Measurements from ENCODE around the gene NLK. TPM values are rescaled to one million over a fixed set of nuclear protein-coding genes. Genes with fewer than 3 reads are reported as not detected.
"Not testable (repeated sequence)": the region's sequence is repeated elsewhere in the genome, so short reads cannot be mapped to it uniquely, and the experiment has no call there.

The NLK gene
- polyA plus RNA-seq, 1 donor from 2014 or later: 3.4 TPM

DNA sequence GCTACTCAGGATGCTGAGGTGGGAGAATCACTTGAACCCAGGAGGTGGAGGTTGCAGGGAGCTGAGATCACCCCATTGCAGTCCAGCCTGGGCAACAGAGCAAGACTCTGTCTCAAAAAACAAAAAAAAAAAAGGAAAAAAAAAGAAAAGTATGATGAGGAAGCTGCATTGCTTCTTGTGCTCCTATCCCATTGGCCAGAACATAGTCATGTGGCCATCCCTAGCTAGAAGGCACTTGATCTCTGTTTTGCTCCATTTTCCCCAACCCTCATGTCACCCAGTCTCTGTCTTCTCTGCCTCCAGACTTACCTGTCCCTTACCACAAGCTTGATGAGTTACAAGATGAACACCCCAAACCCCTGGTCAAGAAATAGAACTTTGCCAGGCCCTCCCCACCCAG is 163.8 kb downstream of the NLK start:
- Mint-ChIP-seq H3K36me3 (peaks cover 2% of the 10 kb centered on the region), H3K27me3 (no peaks in the 10 kb centered on the region), H3K4me1 (no peaks in the 10 kb centered on the region), H3K4me3 (no peak overlapping the region), H3K9me3 (peaks cover 0 to 3% (median 2%) of the 10 kb centered on the region in 3 donors), H3K27ac (no peak overlapping the region)

DNA sequence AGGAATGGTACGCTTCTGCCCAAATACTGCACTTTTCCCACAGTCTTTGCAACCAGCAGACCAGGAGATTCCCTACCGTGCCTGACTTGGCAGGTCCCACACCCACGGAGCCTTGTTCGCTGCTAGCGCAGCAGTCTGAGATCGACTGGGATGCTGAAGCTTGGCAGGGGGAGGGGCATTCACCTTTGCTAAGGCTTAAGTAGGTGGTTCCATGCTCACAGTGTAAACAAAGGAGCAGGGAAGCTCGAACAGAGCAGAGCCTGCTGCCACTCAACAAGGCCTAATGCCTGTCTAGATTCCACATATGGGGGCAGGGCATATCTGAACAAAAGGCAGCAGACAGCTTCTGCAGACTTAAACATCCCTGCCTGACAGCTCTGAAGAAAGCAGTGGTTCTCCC is 169.3 kb downstream of the NLK start:
- Mint-ChIP-seq H3K4me1 (peaks cover 0 to 3% (median 2%) of the 10 kb centered on the region in 3 donors), H3K27me3 (no peaks in the 10 kb centered on the region), H3K36me3 (peaks cover 2% of the 10 kb centered on the region), H3K9me3 (peaks cover 2 to 5% (median 3%) of the 10 kb centered on the region in 3 donors), H3K27ac (no peak overlapping the region), H3K4me3 (no peak overlapping the region)

DNA sequence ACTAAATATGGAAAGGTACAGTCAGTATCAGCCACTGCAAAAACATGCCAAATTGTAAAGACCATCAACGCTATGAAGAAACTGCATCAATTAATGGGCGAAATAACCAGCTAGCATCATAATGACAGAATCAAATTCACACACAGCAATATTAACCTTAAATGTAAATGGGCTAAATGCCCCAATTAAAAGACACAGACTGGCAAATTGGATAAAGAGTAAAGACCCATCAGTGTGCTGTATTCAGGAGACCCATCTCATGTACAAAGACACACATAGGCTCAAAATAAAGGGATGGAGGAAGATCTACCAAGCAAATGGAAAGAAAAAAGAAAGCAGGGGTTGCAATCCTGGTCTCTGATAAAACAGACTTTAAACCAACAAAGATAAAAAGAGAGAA is 171.1 kb downstream of the NLK start:
- H3K9me3 Mint-ChIP-seq, H3K4me3 Mint-ChIP-seq, H3K27ac Mint-ChIP-seq, H3K4me1 Mint-ChIP-seq, H3K27me3 Mint-ChIP-seq, H3K36me3 Mint-ChIP-seq: not testable (repeated sequence)

DNA sequence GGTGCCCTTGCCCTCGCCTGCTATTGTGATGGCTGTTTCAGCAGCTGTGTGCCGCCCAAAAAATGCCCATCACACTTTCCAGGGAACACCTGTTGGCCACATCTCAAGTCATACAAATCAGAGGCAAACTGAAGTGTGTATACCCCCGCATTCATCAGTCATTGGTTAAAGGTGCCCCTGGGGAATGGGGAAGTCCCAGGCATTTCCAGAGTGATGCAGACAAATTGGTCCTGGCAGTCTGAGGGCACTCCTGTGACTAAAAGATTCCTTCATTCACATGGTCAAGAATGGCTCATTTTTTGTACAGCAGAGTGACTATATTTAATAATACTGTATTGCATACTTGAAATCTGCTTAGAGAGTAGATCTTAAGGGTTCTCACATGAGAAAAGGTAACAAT is 173.6 kb downstream of the NLK start:
- H3K27me3 Mint-ChIP-seq: no peaks in the 10 kb centered on the region
- H3K9me3 Mint-ChIP-seq: peaks cover 0 to 5% (median 0%) of the 10 kb centered on the region in 3 donors

DNA sequence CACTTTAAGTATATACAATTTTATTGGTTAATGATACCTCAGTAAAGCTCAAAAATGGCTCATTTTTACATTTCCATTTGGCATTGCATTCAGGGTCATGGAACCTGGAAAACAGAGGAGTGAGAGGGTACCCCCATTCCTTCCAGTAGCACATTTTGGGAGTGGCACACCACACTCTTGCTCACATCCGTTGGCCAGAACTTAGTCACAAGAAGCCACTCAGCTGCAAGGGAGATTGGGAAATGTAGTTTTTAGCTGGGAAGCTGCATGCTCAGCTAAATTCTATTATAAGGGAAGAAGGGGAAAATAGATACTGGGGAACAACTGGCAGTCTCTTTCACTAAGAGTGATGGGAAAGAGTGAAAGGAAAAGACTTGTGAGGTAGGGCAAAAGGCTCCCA is 174.1 kb downstream of the NLK start:
- peaks cover 0 to 3% (median 2%) of the 10 kb centered on the region in 3 donors for H3K4me1 Mint-ChIP-seq
- H3K27me3 Mint-ChIP-seq: no peaks in the 10 kb centered on the region
- peaks cover 0 to 5% (median 0%) of the 10 kb centered on the region in 3 donors for H3K9me3 Mint-ChIP-seq
- no peak overlapping the region for H3K27ac Mint-ChIP-seq
- H3K4me3 Mint-ChIP-seq: no peak overlapping the region
- no peaks in the 10 kb centered on the region for H3K36me3 Mint-ChIP-seq

More for the DNA sequence above, 173.6 kb downstream of the NLK start:
- Mint-ChIP-seq H3K4me1 (peaks cover 0 to 3% (median 2%) of the 10 kb centered on the region in 3 donors), H3K4me3 (no peak overlapping the region), H3K36me3 (no peaks in the 10 kb centered on the region), H3K27ac (no peak overlapping the region)

DNA sequence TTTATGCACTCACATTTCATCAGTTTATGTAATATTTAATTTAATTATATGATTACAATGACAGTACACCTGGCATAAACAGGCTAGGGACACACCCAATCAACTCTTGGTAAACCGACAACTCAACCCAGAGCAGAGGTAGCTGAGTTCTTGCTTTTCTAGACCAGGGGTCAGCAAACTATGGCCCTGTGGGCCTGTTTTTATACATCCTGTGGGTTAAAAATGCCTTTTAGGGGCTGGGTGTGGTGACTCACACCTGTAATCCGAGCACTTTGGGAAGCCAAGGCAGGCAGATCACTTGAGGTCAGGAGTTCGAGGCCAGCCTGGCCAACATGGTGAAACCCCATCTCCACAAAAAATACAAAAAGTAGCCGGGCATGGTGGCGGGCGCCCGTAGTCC is 177.3 kb downstream of the NLK start:
- no peaks in the 10 kb centered on the region for H3K36me3 Mint-ChIP-seq
- peaks cover 0 to 3% (median 2%) of the 10 kb centered on the region in 3 donors for H3K4me1 Mint-ChIP-seq
- H3K9me3 Mint-ChIP-seq: no peaks in the 10 kb centered on the region
- no peak overlapping the region for H3K27ac Mint-ChIP-seq
- H3K4me3 Mint-ChIP-seq: no peak overlapping the region
- H3K27me3 Mint-ChIP-seq: no peaks in the 10 kb centered on the region

DNA sequence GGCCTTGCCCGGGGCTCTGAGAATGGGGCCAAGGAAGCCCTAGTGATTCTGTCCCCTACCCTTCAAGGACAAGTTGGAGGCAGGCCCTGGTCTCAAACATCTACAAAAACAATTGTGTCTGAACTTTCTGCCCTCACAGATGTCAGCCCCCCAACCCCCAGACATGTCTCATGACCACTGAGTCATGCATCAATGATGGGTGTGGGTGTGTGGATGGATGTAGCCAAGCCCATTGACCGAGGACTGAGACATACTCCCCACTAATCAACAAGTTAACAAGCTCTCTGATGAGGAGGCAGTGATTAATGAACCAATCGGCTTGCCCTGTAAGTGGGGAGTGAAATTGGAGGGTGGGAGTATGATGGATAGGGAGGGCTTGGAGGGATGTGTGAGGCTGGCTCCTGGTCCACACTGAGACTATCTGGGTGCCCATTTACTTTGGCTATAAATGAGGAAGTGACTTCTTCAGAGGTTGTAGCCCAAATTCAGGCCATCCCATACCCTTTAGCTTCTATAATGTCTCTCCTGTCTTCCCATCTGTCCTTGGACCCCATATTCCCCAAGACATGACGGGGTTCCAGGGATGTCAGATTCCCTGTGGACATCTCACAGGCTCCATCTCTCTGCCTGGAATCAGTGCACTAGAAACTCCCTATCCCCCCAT is 179.4 kb downstream of the NLK start:
- Mint-ChIP-seq H3K27ac (no peak overlapping the region), H3K4me3 (no peak overlapping the region), H3K9me3 (no peaks in the 10 kb centered on the region), H3K27me3 (peaks cover 3% of the 10 kb centered on the region), H3K36me3 (no peaks in the 10 kb centered on the region), H3K4me1 (peaks cover 0 to 2% (median 0%) of the 10 kb centered on the region in 3 donors)

DNA sequence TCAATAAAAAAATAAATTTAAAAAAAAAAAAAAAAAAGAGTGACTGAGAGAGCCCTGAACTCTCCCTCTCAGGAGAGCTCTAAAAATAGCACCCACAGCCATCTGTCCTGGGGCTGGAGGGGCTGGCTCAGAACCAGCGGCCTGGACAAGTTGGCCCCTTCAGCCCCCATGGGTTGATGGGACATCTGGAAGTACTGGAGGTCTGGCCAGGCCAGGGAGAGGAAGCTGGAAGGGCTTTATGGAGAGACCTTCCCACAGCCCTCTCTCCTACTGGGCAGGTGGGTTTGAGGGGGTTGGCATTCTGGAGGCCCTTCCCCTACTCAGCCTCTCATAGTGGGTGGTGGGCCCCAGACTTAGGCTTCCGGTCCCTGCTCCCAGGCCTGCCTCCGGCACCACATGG is 182.8 kb downstream of the NLK start:
- Mint-ChIP-seq H3K36me3 (no peaks in the 10 kb centered on the region), H3K27me3 (peaks cover 22% of the 10 kb centered on the region), H3K9me3 (no peaks in the 10 kb centered on the region), H3K4me3 (no peak overlapping the region), H3K4me1 (peaks cover 4 to 9% (median 9%) of the 10 kb centered on the region in 3 donors), H3K27ac (no peak overlapping the region)

DNA sequence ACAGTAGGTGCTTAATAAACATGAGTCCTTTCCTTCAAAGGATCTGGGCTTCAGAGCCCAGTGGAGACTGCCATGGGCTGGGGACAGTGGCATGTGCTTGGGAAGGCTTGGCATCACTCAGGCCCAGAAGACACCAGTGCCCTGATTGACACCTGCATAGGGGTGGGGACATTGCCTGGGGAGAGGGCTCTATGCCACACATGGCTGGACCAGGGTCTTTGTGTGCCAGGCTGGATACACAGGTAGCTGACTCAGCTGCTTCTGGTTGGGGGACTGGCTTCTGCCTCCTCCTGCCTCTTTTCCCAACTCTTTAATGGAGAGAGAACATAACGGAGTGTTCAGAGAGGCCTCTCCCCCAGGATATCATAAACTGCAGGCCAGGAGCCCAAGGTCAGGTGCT is 183.4 kb downstream of the NLK start:
- Mint-ChIP-seq H3K36me3 (no peaks in the 10 kb centered on the region), H3K27ac (no peak overlapping the region), H3K27me3 (peaks cover 28% of the 10 kb centered on the region), H3K4me3 (peak overlapping the region in 1 of 4 donors; percentile 47), H3K4me1 (peaks cover 4 to 9% (median 9%) of the 10 kb centered on the region in 3 donors), H3K9me3 (no peaks in the 10 kb centered on the region)

DNA sequence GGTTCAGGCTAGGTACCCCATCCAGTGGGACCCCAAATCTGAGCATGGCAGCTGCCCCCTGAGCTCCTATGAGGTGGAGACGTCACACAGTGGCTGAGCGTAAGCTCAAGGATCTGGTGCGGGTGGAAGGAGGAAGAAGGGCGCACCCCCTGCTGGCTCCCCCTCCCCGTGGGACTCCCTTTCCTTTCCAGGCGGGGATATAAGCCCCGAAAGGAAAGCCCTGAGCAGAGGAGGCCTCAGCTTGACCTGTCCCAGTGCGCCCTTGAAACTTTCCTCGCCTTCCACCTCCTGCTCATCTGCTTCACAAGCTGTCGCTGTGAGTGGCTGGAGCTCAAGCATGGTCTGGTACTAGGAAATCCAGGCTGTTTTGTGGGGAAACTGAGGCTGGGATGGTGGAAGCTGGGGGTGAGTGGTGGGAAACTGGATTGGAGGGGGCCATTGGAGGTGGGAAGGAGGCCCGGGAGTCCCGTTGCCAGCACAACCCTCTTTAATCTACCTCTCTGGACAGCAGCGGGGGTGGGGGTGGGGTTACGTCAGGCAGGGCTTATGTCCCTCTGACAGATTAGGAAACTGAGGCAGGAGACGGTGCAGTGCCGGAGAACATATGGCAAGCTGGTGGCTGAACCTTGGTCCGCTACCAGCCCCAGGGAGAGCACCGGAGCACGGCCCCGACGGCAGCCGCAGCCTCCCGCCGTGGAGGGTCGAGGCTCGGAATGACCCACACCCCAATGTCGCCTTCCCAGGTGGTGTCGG is 184.3 kb downstream of the NLK start:
- Mint-ChIP-seq H3K4me3 (peak overlapping the region in 1 of 4 donors; percentile 3), H3K9me3 (no peaks in the 10 kb centered on the region), H3K27ac (no peak overlapping the region), H3K27me3 (peaks cover 30% of the 10 kb centered on the region), H3K36me3 (no peaks in the 10 kb centered on the region), H3K4me1 (peaks cover 4 to 9% (median 9%) of the 10 kb centered on the region in 3 donors)

DNA sequence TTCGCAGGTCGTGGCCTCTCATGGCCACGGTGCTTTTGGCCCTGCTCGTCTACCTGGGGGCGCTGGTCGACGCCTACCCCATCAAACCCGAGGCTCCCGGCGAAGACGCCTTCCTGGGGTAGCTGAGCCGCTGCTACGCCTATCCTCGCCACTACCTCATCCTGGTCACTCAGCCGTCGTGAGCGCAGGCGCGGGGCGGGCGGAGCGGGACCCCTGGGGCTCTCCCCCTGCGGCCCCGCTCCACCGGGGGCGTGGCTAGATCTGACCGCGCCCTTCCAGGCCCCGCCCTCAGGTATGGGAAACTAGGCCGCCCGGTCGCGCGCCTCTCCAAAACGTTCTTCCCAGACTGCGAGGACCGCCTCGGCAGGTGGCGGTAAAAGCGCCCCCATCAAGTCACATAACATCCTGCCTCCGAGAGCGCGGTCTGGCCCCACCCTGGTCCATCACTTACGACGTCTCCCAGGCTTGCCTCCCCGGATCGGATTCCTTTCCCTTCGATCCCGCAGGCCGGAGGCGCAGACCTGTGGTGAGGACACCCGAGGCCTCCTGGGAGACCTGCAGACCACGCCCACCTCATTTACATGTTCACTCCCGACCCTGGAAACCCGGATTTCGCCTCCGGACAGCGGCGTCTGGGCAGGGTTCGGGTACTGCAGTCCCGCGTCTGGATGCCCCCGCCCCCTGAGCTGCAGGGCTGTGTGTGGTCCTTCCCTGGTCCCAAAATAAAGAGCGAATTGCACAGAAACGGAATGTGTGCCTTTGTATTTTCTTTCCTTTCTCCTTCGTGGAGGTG is 185.0 kb downstream of the NLK start:
- peak overlapping the region in 1 of 3 donors; percentile 35 for H3K27ac Mint-ChIP-seq
- H3K9me3 Mint-ChIP-seq: no peaks in the 10 kb centered on the region
- H3K4me1 Mint-ChIP-seq: peaks cover 4 to 9% (median 9%) of the 10 kb centered on the region in 3 donors
- peak overlapping the region; percentile 26 to 87 (median 70) for H3K4me3 Mint-ChIP-seq
- no peaks in the 10 kb centered on the region for H3K36me3 Mint-ChIP-seq
- H3K27me3 Mint-ChIP-seq: peaks cover 33% of the 10 kb centered on the region

DNA sequence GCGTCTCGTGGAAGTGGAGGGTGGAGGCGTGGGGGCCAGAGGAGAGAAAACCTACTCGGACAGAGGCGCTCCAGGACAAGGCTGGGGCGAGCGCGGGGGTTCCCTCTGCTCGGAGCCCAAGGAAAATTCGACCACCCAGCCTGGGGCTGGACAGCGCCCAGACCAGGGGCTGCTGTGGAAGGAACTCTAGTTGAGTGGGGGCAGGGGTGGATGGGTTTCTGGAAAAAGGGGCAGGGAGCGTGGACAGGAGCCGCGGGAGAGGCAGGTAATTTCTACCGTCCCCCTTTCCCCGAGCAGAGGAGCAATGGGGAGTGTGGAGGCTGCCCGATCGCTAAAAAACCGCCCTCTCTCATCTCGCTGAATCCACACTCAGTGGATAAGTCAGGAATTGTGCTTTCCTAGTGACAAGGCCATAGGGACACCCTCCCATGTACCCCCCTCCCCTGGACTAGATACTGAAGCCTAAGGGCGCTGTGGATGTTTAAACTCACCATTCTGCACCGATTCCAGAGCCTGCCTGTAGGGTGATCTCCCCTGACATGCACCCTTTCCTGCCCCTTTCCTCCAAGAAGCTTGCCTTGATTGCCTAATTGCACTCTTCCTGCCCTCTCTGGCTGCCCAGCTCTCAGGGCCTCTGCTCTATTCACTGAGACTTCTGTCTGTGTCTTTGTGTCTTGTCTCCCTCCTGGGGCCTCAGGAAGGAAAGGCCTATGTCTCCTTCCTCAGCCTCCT is 185.8 kb downstream of the NLK start:
- Mint-ChIP-seq H3K4me1 (peaks cover 4 to 9% (median 9%) of the 10 kb centered on the region in 3 donors), H3K27me3 (peaks cover 33% of the 10 kb centered on the region), H3K4me3 (peak overlapping the region in 3 of 4 donors; percentile 26 to 87 (median 84)), H3K36me3 (no peaks in the 10 kb centered on the region), H3K9me3 (no peaks in the 10 kb centered on the region), H3K27ac (peak overlapping the region in 1 of 3 donors; percentile 35)

DNA sequence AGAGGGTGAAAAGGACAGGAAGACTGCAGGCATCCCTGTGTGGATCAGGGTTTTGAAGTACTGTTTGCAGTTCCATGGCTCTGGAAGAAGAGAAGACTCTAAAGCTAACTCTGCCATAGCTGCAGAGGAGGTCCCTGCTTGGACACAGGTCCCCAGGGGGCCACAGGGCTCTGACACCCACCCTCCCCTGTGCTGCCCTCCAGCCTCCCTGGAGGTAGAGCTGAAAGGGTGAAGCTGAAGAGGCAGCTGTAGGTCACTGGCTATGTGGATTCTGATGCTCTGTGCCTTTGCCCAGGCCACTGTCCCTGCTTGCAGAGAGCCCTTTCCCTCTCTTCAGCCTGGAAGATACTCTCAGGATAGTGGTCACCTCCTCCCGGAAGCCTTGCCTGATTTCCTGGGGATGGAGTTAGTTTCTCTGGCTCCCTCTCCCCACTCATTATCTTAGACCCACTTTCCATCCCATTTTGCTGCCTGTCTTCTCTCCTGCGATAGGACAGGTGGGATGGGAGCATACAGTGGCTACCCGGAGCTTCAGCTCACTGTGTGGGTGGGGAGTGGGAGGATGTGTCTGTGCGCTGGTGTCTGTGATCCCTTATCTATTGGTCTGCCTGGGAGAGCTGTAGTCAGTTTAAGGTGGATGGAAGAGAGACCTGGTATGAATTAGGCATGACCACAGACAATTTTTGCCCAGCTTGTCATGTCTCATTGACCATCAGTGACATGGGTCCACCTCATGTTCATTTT is 186.7 kb downstream of the NLK start:
- Mint-ChIP-seq H3K27me3 (peaks cover 38% of the 10 kb centered on the region), H3K36me3 (no peaks in the 10 kb centered on the region), H3K4me3 (no peak overlapping the region), H3K4me1 (peaks cover 4 to 9% (median 9%) of the 10 kb centered on the region in 3 donors), H3K9me3 (no peaks in the 10 kb centered on the region), H3K27ac (no peak overlapping the region)

DNA sequence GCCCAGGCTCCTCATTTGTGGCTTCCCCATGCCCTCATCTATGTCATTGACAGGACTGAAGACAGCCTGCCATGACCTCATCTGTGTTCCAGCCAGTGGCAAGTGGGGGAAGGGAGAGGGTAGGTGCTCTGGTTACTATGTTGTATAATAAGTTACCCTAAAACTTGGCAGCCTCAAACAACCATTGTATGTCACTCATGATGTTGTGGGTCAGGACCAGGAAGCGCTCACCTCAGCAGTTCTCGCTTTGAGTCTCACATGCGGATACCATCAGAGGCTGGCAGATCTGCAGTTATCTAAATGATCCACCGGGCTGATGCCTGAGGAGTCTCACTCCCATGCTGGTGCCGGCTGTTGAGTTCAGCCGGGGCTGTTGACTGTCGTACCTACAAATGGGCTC is 187.5 kb downstream of the NLK start:
- H3K27ac Mint-ChIP-seq: no peak overlapping the region
- peaks cover 4 to 9% (median 9%) of the 10 kb centered on the region in 3 donors for H3K4me1 Mint-ChIP-seq
- H3K4me3 Mint-ChIP-seq: no peak overlapping the region
- no peaks in the 10 kb centered on the region for H3K9me3 Mint-ChIP-seq
- H3K27me3 Mint-ChIP-seq: peaks cover 42% of the 10 kb centered on the region
- no peaks in the 10 kb centered on the region for H3K36me3 Mint-ChIP-seq

All from IgD-negative memory B cell (primary cell).